NOMO-1 (cell line): Measurements from ENCODE around the gene ADGRL3.

Experiments used
- DNase-seq, 2 experiments: peaks; one replicate each; lab custom pipeline; 2025; ENCODE audit not compliant: unreplicated experiment in 2 of 2; lab: John Stamatoyannopoulos, UW

Gene ADGRL3

DNA sequence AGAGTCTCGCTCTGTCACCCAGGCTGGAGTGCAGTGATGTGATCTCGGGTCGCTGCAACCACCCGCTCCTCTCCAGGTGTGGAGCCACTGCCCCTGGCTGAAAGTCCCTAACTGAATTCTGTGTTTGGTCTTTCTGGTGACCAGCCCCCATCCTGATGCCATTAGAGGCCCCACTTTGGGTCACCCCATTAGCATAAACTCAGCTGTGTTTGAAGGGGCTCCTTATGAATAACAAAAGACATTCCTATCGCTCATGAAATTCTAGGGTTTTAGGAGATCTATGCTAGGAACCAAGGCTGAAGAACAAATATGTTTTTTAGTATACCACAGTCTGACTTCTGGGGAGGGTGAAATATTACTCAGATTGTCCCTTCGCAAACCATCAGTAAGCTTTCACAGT is 652.9 kb downstream of the ADGRL3 start:
- no peak for DNase-seq

DNA sequence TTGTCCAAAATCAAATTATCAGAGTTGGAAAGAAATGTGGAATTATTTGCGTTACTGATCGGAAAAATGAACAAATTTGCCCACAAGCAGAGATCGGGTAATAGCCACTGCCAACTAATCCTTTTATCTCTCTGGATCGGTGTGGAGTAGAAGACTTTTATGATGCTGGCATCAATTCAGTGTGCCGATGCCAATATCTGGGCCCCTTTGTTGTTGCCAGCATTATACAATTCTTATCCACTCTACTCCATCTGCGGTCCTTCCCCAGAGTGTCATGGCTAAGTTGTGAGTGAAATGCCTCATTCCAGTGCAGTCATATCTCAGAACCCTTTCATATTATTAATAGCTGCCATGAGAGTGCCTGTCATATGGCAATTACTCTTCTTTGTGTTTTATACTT is 660.2 kb downstream of the ADGRL3 start:
- no peak for DNase-seq

DNA sequence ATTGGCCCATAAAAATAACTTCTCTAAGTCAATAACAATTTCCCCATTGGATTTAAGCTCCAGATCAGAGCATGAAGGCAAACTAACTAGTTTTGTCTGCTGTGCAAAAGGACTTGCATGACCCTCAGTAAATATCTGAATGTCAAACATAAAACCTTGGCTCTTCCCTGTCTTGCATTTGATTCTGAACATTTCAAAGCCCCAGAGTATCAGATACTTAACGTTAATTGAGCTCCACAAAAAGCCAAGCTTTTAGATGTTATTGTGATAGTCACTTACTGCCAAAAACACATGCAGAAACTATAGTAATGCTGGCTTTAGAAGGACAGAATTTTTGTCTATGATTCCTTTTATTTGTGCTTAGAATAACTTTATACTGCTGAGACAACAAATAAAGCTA is 664.2 kb downstream of the ADGRL3 start:
- DNase-seq: no peak

DNA sequence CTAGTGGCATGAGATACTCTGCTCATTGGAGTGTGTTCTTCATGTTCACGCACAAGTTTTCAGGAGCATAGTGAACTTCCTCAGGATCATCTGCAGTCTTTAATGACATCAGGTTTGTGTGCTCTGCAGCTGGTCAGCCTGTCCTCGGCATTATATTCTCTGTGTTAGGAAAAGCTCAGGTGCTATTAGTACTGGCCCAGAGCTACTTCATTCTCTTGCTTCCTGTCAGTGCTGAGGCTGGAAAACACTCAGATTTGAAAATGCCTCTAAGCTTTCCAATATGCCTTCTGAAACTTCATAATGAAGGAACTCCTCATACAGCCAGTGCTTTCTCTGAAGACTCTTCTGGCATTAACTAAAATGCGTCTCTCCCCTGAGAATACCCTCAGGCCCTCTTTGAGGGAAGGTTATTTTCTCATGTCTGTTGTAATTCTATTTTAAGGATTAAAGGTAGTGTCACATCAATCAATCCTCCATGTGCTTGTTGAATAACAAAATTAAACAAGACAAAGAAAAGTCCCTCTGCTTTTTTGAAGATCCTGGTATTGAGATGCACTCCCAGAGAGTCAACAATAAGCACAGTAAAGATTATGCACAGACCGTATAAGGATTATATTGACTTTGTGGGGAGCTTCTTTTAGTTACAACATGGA is 666.4 kb downstream of the ADGRL3 start:
- no peak for DNase-seq

DNA sequence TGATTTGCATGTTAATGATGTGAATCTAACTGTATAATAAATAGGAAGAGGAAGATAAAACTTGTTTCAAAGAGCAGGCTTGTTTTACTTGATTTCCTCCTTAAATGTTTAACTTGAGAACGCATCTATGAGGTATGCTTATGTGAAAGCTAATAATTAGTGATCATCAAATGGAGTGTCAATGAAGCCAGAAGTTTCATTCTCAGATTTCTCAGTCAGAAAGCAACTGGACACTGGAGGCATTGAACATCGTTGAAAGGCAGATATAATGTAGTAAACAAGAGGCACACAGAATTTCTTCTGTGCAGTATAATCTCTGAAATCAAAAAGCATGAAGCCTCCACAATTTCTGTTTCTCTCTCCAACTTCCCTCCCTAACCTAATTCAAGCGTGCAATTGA is 672.9 kb downstream of the ADGRL3 start:
- no peak for DNase-seq

DNA sequence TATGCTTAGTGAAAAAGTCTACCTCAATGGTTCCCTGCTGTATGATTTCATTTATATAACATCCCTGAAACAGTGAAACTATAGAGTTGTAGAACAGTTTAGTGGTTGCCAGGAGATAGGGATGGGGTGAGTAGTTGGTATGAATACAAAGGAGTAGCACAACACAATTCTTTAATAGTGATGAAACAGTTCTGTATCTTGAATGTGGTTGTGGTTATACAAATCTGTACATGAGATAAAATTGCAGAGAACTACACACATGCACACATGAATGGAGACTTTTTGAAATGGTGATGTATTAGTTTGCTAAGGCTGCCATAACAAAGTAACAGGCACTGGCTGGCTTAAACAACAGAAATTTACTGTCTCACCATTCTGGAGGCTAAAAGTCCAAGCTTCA is 677.1 kb downstream of the ADGRL3 start:
- DNase-seq: no peak

DNA sequence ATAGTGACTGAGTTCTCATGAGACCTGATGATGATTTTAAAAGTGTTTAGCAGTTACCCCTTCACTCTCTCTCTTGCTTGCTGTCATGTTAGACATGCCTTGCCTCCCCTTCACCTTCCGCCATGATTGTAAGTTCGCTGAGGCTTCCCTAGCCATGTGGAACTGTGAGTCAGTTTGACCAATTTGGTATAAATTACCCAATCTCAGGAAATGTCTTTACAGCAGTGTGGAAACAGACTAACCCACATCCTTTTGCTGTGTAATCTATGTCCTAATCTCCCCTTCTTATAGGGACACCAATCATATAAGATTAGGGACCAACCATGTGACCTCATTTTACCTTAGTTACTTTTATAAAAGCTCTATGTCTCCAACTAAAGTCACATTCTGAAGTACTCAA is 677.8 kb downstream of the ADGRL3 start:
- DNase-seq: peak; percentile 52 to 83

DNA sequence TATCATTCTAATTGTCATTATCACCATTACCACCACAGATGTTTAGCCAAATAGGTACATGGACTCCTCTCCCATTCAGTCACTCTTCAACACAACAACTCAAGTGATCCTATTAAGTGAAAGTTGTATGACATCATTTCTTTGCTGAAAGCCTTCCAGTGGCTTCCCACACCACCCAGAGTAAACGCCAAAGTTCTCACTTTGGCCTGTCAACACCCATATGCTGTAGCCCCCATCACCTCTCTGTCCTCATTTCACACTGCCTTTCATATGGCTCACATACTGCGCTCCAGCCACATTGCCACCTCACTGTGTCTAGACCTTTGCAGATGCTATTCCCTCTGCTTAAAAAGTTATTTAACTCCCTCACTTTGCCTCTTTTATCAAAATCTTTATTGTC is 682.3 kb downstream of the ADGRL3 start:
- no peak for DNase-seq

DNA sequence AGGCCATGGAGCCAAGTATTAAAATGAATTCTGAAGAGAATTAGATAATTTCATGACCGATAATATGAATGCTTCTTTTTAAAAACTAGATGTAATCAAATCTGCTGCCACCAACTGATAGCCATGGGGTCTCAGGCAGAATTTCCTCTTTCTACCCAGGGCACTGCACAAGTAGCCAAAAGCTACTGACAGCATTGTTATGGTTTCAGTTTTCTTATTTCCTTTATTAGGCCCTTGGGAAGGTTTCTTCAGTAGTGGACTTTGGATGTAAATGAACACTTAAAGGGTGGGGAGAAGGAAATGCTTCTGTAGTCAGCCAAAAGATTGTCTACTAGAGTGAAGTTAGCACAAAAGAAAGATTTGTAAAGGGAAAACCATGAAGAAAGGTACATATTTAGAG is 686.0 kb downstream of the ADGRL3 start:
- peak in 1 of 2 experiments; percentile 26 for DNase-seq

DNA sequence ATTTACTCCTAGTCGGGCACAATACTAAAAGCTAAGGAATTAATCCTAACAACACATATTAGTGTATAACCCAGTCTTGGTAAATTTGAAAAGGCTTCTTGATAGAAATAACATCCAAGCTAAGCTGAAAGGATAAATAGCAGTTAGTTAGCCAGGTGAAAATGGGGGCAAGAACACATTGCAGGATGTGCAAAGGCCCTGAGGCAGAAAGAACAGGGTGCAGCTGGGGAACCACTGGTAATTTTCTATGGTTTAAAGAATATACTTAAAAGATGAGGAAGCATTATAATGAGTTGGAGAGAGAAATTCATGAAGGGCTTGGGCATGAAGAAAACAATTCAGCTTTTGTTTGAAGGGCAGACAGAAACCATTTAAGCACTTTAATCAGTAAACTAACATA is 689.0 kb downstream of the ADGRL3 start:
- no peak for DNase-seq

DNA sequence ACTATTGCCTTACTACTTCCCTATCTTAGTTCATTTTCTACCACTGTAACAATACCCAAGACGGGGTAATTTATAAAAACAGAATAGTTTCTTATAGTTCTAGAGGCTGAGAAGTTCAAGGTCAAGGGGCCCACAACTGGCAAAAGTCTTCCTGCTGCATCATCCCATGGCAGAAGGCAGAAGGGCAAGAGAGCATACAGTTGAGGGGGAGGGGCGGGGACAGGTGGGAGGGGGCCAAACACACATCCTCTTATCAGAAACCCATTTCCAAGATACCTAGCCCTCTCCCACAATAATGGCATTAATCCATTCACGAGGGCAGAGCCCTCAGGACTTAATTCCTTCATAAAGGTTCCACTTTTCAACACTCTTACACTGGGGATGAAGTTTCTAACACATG is 690.2 kb downstream of the ADGRL3 start:
- no peak for DNase-seq

DNA sequence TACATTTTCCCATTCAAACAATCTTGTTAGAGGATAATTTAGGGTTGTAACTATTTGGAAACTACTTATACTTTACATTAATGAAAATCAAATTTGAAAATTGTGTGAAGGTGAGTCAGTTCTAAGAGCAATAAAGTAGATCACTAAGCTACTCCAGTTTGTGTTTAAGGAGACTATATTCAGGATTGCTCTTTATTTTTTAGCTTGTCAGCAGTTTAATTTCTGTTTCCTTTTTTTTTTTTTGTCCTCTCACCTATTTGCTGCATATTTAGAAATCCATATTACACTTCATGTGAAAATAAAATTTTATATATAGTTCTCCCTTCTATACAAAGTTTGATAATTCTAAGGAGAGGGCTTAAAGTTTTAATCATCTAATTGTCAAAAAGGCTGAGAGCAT is 691.8 kb downstream of the ADGRL3 start:
- DNase-seq: no peak

DNA sequence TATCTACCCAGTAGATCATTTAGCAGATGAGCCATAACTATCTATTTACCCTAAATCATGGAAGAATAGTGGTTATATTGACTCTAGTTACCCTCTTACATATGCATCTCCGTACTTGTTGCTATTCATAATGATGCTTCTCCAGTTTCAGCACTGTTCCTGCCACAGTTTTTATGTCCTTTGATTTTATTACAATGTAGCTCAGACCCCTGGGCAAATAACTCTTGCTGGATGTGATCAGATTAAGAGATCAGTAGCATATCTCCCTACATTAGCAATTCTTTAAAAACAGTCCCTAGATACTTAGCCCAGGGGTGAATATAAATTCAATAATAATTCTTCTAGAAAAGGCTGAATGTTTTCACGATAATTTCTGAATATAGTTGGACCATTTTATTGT is 696.5 kb downstream of the ADGRL3 start:
- no peak for DNase-seq

DNA sequence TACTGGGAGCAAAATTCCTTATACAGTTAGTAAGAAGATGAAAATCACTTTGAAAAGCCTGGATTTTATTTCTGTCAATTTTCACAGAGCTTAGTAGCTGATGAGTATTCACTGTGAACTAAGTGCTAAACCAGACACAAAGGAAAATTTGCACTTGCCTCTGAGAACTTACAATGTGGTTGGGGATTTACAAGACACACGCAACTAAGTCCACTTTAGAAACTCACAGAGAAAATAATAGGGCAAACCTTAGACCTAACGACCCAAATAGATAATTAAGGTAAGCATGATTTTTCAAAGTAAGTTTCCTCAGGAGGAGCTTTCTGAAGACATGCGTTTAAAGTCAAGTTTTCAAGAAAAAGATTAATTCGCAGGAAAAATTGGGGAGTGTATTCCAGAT is 708.9 kb downstream of the ADGRL3 start:
- DNase-seq: no peak

DNA sequence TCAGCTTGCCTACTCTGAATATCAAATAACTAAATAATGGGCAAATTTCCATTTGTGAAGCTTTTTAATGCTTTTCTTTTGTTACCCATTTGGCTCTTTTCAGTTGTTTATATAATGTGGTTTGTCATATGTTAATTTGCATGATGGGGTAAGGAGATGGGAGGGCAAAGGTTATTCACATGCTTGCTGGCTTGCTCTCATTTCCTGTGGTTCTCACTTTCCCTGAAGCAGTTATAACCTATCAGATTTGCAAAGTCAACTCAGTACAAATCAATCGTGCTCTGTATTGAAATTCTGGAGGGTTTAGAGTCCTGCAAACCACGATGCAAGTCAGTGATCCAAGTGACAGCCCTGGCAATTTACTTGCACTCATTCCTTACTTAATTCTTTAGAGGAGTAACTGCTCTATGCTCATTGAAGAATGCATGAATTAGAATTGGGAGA is 711.2 kb downstream of the ADGRL3 start:
- no peak for DNase-seq

DNA sequence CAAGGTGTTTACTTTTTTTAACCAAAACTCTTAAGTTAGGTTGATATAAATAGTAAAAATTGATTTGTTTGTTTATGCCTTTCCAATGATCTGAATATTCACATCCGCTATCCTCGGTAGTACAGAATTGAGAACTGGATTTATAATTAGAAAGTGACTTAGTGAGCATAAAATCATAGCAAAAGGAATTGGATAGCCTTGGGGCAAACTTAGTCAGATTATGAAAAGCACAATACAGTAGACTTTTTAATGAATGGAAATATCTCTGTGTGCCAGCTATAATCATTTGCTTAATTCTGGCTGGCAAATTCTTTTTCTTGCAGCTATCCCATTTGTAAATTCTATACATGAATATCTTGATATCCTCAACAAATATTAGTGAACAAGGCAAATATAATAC is 713.5 kb downstream of the ADGRL3 start:
- DNase-seq: no peak

DNA sequence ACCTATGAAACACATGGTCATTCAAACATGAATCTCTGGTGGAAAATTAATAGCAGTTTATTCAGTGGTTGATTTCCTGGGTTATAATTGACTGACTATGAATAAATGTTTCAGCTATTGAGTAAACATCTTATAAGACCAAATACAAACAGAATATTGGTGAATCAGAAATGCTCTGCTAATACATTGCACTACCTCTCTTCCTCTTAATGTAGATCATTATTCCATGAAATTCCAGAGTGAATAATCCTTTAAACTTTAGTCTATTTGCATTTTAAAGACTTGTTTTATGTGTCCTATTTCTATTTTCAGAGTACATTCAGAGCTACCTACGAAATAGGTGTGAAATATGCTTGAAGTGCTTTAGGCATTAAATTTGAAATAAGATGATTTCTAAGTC is 715.4 kb downstream of the ADGRL3 start:
- DNase-seq: no peak

DNA sequence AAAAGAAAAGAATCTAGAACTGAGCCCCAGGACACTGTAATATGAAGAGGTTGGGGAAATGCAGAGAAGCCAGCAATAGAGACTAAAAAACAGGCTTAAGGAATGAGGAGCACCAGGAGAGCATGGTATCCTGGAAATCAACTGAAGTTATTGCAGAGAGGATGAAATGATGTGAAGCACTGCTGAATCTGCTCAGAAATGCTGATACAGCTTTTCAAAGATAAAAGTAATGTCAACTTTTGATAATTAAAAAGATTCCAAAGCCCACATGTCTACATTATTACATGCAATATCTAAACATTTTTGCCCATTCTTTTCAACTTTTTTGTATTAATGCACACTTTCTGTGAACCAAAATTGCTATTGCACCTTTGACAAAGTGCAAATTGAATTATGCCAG is 718.4 kb downstream of the ADGRL3 start:
- no peak for DNase-seq

DNA sequence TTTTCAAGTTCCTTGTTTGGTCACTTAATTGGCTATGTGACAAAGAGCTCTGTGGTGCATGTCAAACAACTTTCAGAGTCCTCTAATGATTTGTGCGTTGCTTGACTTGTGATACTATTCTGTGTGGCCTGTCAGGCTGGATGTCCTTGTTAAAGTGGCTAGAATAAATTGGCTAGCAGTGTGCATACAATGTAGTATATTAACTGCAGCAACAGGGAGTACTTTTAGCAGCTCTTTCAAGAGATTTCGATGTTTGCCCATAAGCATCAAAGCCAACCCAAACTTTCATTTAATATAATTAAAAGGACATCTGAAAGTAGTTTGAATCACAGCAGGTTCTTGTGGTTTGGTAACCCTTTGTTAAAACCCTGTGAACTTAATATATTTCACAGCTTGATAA is 718.9 kb downstream of the ADGRL3 start:
- DNase-seq: no peak

DNA sequence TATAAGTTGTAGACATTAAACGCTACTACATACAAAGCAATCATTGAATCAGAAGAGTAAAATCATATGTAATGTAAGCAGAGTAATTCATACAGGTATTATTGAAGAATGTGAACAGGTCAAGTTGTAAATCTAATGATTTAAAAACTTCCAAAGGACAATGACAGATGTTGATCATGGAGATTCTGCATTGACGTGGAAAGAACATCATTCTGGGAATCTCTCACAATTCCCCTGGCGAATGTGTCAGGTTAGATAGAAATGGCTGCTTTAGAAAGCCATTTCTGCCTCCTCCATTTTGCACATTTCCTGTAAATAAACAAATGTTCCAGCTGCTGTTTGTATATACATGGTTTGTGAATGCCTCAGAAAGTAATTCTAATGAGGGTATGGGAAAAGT is 719.4 kb downstream of the ADGRL3 start:
- no peak for DNase-seq

DNA sequence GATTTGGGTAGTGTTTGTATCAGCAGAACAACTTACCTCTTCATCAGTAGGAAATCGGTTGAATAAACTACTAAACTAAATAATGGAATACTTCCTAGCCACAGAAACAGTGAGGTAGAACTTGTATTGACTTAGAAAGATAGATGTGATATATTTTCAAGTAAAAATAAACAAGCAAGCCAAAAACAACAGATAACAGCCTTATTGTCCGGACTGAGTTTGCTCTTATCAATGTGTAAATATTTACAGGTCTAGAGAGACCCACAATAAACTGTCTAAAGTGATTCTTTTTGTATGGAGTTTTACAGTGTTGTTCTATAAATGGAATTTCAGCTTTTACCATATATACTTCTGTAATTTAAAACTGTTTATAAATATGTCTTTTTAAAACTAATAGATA is 721.8 kb downstream of the ADGRL3 start:
- DNase-seq: no peak

DNA sequence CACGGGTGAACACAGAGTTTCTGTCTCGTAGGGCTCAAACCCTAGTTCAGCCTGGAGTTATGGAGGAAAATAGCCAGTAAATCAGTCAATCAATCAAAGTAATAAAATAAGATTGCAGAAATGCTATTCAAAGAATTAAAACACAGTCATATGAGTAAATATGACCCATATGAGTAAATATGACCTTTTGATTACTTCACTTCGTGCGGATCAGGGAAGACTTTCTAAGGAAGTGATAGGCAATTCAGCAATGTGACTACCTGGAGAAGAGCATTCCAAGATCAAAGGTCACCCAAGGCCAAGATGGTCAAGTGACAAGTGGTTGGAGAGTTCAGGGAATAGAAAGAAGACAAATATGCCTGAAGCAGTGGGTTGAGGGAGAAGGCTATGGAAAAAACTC is 722.6 kb downstream of the ADGRL3 start:
- no peak for DNase-seq

DNA sequence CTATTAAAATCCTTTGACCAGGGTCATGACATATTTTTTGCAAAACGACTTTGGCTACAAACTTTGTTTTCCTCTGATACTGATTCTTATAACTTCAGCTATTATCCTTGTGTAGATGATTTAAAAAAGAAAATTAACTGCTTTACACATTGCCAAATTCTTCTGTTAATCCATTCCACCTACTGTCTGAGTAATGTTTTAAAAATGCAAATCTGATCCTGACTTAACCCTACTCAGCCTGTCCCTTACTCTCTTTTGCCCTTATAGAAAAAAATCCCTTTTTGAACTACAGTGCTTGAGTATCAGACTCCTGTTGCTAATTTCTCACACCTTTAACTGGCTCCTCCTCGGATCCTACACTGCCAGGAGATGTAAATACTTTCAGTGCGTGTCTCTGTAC is 723.1 kb downstream of the ADGRL3 start:
- DNase-seq: no peak
